NK-92 (cell line): ENCODE data around the gene DNAJB6.

Experiments used
- DNase-seq: peaks from one replicate; lab custom pipeline; 2025; ENCODE audit not compliant: unreplicated experiment; lab: John Stamatoyannopoulos, UW

Gene DNAJB6

DNA sequence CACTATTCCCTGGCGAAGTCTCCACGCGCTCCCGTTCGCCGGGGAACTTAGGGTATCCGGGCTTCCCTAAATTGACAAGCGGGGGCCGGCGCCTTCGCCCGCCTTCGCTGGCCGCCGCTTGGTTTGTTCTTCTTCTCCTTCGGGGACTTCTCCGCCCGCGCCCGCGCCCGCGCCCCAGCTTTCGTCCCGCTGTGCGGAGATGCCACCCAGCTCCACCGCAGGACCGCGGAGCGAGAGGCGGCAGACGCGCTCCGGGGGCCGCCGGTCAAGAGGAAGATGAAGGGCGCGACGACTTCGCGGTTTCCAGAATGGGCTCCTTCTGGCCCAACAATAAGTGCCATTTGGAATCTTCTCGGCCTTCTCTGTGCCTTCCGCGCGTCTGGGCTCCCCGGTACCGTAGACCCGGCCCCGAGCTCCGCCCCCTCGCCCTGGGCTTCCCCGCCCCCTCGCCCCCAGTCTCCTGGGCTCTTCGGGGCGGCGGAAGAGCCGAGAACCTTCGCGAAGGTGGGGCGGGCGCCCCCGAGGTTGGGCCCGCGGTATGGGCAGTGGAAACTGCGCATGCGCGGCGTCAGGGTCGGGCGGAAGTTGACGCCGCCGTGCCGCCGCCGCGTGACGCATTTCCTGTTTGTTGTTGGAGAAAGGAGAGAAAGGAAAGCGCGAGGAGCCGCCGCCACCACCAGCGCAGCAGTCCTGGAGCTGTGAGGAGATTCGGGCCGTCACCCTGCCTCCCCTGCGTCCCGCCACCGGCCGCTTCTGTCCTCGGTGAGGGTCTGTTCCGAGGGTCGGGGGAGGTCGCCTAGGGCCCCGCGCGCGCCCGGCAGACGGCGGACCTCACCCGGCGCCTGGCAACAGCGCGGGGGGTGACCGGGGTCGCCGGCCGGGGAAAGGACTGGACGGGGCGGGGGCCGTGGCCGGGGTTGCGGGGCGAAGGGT, at the start of gene DNAJB6:
Gene DNAJB6 (plus strand): TSS at position 622 of the 933 bp plus-strand sequence. CDS start 21,569 bp downstream, outside the sequence.
- DNase-seq = peak; percentile 77

DNA sequence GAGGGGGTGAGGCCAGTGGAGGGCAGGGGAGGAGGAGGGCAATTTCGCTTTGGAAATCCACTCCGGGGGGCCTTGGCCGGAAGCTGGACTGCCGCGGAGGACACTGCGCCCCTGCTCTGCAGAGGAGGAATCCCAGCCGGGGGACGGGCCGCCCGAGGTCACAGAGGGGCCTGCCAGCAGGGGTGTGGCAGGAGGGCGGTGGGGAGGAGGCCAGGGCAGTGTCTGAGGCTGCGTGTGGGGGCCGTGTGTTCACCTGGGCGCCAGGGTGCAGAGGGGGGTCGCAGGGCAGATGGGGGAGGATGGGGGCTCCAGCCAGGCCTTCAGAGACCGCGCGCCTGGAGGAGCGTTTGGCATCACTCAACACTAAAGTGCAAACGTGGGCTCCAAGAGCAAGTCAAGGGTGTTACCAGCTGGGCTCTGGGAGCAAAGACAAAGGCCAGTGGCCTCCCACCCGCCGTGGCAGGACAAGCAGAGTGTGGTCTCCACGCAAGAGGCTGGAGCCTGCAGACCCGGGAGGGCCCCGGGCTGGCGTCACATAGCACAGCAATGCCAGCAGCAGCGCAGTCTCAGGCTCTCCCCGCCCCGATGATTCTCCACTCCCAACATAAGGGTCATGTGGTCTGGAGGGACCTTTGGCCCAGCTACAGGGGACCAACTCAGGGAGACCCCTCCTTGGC, 45.3 kb upstream of the DNAJB6 start:
- DNase-seq = no peak

DNA sequence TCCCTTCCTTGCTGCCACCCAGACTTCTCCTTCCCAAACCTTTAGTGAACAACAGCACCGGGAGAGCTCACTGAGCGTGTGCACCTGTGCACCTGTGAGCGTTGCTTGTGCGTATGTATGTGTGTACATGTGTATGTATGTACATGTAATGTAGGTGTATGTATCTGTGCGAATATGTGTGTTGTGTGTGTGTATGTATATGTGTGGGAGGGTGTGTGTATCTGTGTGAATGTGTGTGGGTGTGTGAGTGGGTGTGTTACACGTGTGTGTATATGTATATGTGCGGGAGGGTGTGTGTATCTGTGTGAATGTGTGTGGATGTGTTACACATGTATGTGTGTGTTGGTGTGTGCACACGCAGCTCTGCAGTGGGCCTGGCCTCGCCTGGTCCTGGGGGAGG, 44.5 kb upstream of the DNAJB6 start:
- no peak for DNase-seq

GRCh38 chr7:157292770-157293412, 43.9 kb upstream of the DNAJB6 start:
- DNase-seq = no peak

DNA sequence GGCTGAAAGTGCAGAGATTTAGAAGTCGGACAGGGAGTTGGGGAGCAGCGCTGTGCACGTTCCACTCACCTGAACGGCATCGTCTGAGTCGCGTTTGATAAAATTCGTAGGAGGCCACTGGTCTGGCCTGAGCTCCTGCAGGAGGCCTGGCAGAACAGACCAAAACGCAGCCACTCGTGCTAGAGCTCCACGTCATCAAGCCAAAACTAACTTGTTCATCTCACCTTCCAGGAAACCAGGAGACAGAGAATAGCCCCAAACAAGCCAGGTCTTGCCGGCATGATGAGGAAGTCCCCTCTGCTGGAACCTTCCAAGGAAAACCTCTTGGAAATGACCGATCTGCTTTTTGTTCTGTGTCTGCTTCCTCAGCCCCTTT, 43.4 kb upstream of the DNAJB6 start:
- no peak for DNase-seq

- no peak for DNase-seq
Measured at GRCh38 chr7:157294773-157295172, 42.0 kb upstream of the DNAJB6 start.

DNA sequence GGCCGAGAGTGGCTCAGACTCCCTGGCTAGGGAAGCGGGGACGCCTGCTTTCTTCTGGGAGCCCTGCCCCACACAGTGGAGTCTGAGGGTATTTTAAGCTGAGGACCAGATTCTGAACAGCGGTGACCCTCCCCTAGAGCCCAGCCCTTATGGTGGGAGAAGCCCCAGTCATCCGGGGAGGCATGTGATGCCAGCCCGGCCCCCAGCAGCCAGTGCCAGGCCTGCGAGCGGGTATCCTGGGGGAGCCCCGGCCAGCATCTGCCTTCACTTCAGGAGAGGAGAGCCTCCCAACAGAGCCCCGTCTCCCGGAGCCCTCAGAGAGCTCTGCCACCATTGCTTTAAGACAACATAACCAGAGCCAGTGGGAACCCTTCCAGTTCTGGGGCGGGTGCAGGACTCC, 41.5 kb upstream of the DNAJB6 start:
- no peak for DNase-seq

- DNase-seq = no peak
Measured at GRCh38 chr7:157297185-157297584, 39.6 kb upstream of the DNAJB6 start.

DNA sequence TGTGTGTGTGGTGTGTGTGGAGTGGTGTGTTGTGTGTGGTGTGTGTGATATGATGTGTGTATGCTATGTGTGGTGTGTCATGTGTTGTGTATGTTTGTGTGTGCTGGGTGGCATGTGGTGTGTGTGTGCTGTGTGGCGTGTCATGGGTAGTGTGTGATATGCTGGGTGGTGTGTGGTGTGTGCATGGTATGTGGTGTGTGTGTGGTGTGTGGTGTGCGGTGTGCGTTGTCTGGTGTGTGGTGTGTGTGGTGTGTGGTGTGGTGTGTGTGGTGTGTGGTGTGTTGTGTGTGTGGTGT, 37.5 kb upstream of the DNAJB6 start:
- no peak for DNase-seq

DNA sequence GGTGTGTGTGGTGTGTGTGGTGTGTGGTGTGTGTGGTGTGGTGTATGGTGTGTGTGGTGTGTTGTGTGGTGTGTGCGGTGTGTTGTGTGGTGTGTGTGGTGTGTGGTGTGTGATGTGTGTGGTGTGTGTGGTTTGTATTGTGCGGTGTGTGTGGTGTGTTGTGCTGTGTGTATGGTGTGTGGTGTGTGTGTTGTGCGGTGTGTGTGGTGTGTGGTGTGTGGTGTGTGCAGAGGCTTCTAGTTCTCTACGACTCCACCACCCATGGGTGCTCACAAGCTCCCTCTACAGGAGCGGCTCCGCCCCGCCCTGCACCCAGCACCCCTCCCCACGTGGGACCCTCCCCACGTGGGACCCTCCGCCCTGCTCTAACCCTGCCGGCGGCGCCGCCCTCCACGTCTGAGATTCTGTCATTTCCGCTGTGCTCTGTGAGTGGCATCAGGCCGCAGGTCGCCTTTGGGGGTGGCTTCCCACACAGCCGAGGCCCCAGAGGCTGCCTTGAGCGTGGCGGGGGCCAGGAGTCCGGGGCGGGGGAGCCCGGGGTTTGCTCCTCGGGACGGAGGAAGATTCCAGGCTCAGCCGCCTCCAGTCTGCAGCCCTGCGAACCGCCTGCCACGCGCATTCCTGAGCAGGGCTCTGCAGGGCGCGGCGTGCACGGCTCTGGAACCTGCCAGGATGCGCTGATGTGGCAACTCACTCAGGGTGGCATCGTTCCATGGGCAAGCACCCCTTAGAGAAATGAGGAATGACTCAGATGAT, 37.0 kb upstream of the DNAJB6 start:
- no peak for DNase-seq

DNA sequence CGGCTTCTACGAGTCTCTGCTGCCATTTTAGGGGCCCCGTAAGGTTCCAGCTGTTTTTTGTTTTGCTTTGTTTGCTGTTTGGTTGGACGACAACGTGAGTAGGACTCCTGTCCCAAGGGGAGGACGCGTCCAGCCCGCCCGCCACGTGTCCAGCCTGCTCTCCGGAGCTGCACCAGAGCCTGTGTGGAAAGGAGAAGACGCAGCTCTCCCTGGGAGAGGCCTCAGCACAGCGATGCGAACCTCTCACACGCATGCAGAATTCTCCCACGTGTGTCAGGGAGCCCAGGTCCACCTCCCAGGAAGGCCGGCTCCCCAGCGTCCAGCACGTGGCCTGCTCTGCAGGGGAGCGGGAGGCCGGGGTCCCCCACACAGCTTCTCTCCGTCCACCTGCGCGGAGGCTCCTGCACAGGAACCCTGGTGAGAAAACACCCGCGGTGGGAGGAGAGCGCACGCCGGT, 36.4 kb upstream of the DNAJB6 start:
- DNase-seq = no peak

DNA sequence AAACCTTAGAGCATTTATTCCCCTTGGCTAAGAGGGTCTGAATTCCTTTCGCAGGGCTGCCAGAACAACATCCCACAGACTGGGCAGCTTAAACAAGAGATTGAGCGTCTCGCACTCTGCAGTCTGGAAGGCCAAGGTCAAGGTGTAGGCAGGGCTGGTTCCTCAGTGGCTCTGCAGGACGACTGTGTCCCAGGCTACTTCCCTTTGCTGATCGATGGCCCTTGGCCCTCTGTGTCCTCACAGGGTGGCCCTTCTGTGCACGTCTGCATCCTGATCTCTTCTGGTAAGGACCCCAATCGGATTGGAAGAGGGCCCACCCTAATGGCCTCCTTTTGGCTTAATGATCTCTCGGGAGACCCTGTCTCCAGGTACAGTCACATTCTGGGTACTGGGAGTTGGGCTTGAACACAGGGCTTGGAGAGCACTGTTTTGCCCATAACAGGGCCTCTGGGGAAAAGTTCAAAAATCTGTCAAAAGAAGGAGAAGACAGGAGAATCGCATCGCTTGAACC, 35.1 kb upstream of the DNAJB6 start:
- no peak for DNase-seq

DNA sequence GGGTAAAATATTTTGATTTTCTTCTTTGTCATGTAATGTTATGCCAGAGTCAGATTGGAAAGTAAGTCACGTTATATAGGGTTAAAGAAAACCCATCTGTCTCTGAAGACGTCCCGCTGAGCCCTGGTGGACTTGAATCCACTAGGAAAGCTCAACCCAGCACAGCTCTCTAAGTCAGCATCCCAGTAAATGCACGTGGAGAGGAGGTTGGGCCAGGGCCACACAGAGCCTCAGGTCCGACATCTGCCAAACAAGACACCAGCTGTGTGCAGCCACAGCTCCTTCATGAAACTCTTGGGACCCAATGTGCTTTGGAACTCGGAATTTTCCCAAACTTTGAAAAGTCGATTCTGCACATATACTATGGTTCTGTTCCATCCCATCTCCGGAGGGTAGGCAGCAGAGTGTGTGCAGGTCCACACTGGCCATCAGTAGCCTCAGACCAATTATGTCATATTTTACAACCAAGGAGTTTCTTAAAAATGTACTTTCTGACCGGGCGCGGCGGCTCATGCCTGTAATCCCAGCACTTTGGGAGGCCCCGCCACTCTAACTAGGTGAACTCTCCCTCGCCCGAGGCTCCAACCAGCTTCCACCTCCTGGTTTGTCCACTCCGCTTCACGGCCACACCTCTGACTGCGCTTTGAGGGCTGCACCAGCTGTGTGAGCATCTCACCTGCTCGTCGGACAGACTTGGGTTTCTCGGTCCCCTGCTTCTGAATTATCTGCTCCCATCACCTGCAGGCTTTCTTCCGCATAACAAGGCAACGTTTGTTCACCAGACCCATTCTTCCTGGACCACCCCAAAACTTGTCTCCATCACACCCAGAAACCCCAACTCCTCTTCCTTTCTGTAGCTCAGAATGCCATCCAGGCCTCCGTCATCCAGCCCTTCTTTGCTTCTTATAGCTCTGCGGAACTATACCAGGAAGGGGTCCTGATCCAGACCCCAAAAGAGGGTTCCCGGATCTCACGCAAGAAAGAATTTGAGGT, 29.7 kb upstream of the DNAJB6 start:
- no peak for DNase-seq

DNA sequence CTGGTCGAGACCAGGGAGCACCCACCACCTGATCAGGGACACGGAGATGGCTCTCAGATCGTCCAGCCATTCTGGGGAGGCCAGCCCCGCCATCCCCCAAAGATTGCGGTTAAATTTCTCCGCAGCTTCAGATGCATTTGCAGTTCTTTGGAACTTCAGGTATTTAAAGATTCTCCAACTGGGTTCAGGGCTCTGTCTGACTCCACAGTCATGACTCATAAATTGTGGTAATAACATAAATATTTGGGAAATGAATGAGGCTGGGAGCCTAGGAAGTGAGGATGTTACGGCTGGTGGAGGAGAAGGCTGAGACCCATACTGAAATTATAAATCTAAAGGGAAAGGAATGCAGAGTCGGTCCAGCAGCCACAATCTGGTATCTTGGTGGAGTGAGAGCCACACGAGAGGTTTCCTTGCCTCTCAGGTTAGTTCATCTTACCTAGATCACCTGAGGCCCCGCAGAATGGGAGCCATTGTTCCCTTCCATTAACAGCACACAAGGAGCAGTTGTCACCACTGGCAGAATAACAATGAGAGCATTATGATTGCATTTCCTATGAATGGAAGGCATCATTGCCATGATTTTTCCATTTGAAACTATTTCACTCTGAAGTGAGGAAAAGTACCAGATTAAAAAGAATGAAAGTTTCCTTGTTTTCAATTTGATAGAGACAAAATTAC, 26.7 kb upstream of the DNAJB6 start:
- DNase-seq = no peak

- DNase-seq = no peak
Measured at GRCh38 chr7:157310676-157311185, 26.1 kb upstream of the DNAJB6 start.

GRCh38 chr7:157312941-157313340, 23.9 kb upstream of the DNAJB6 start:
- DNase-seq = no peak

DNA sequence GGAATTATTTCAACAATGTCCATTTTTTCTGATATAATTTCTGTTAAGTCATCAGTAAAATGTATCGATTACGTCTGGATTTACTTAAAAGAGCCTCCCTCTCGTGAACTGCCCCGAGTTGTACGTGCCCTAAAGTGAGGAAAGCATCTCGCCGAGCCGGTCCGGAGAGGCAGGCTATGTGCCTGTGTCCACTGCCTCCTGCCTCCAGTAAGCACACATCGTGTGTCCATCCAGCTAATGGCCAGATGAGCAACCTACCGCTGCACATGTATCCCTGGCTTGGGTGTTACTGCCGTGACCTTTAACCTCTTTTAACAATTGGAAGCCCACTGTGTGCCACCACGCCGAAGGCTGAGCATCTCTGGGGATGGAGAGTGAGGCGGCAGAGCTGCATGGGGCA, 23.2 kb upstream of the DNAJB6 start:
- no peak for DNase-seq

- DNase-seq = no peak
Measured at GRCh38 chr7:157318015-157318706, 18.6 kb upstream of the DNAJB6 start.

DNA sequence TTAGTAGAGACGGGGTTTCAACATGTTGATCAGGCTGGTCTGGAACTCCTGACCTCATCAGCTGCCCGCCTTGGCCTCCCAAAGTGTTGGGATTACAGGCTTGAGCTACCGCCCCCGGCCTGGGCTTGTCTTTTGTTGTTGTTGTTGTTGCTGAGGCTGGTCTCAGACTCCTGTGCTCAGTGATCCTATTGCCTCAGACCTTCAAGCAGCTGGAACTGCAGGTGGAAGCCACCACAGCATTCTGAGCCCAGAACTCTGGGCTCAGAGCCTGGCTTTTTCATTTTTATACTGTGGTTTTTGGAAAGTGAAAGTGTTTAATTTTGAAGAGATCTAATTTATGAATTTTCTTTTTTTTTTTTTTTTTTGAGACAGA, 16.2 kb upstream of the DNAJB6 start:
- no peak for DNase-seq
